Posterior vena cava (tissue), 2 donors: ENCODE data around the gene ITGB2. TPM values are rescaled to one million over a fixed set of nuclear protein-coding genes. Genes with fewer than 3 reads are reported as not detected.
"Not testable (repeated sequence)": the region's sequence is repeated elsewhere in the genome, so short reads cannot be mapped to it uniquely, and the experiment has no call there.

ENCODE experiments used
- DNase-seq: peaks from one replicate; pipeline ENCODE4 v3.0.0-alpha.2; 2020; ENCODE audit warnings: low spot score
- intact Hi-C, 2 donors: fragments of 100-400 bp; cut with DNase I; formaldehyde crosslinking; loops; one replicate each; pipeline versions ENCODE4 v1.14.1 to v1.14.2; 2022 to 2023
- total RNA-seq, 2 donors: library from RNA; stranded (reverse); fragmentation: NEBNext Ultra II Directional; extraction: Animal tissue kit (Norgen Biotek cat#: 25700); gene quantifications; one replicate each; pipeline ENCODE4 v1.2.1, GENCODE V29; 2021
- donor health status: DM: yes; HTN: yes; CAD: no.
- donor health status: DM: yes; HTN: yes; CAD: no.

The ITGB2 gene
- total RNA-seq, 2 donors from 2014 or later = 47.9 to 122 TPM

- intact Hi-C loops = loop anchor here in 1 of 2 donors (5.0 kb wide), 1 partner anchor 39 kb away; no protein-coding TSS in a partner anchor
- DNase-seq = no peak
Observed at GRCh38 chr21:44931501-44932407, 11.1 kb upstream of the ITGB2 start.

GRCh38 chr21:44931137-44931500, 10.4 kb upstream of the ITGB2 start:
- intact Hi-C loops = loop anchor here in 1 of 2 donors (5.0 kb wide), 1 partner anchor 39 kb away; no protein-coding TSS in a partner anchor
- DNase-seq = no peak

GRCh38 chr21:44930543-44930981, 9.9 kb upstream of the ITGB2 start:
- DNase-seq = no peak
- intact Hi-C loops = loop anchor here in 1 of 2 donors (5.0 kb wide), 1 partner anchor 38 kb away; no protein-coding TSS in a partner anchor

- DNase-seq = no peak
- intact Hi-C loops = loop anchor here in 1 of 2 donors (5.0 to 10.0 kb wide), 3 partner anchors 38 to 625 kb away; partner anchors contain the start of genes PFKL and PTTG1IP
Observed at GRCh38 chr21:44929799-44930542, 9.3 kb upstream of the ITGB2 start.

GRCh38 chr21:44929242-44929798, 8.6 kb upstream of the ITGB2 start:
- DNase-seq = no peak
- intact Hi-C loops = loop anchor here in 1 of 2 donors (10.0 kb wide), 2 partner anchors 55 to 625 kb away; partner anchors contain the start of genes PFKL and PTTG1IP

- DNase-seq = not testable (repeated sequence)
- intact Hi-C loops = loop anchor here in 1 of 2 donors (10.0 kb wide), 2 partner anchors 54 to 624 kb away; partner anchors contain the start of genes PFKL and PTTG1IP
Observed at GRCh38 chr21:44928500-44929241, 8.0 kb upstream of the ITGB2 start.

- intact Hi-C loops = loop anchor here in 1 of 2 donors (10.0 kb wide), 2 partner anchors 53 to 623 kb away; partner anchors contain the start of genes PFKL and PTTG1IP
- no peak for DNase-seq
Observed at GRCh38 chr21:44927587-44928461, 7.1 kb upstream of the ITGB2 start.

- intact Hi-C loops = loop anchor here in 1 of 2 donors (10.0 kb wide), 2 partner anchors 52 to 622 kb away; partner anchors contain the start of genes PFKL and PTTG1IP
- DNase-seq = no peak
Observed at GRCh38 chr21:44927259-44927586, 6.5 kb upstream of the ITGB2 start.

GRCh38 chr21:44926331-44927101, 5.8 kb upstream of the ITGB2 start:
- intact Hi-C loops = loop anchor here in 1 of 2 donors (10.0 kb wide), 2 partner anchors 52 to 622 kb away; partner anchors contain the start of genes PFKL and PTTG1IP
- no peak for DNase-seq

- intact Hi-C loops = loop anchor here in 1 of 2 donors (10.0 kb wide), 2 partner anchors 51 to 621 kb away; partner anchors contain the start of genes PFKL and PTTG1IP
- no peak for DNase-seq
Observed at GRCh38 chr21:44925378-44925755, 4.7 kb upstream of the ITGB2 start.

GRCh38 chr21:44924606-44925377, 4.1 kb upstream of the ITGB2 start:
- DNase-seq = no peak
- intact Hi-C loops = loop anchor here in 1 of 2 donors (10.0 kb wide), 2 partner anchors 50 to 620 kb away; partner anchors contain the start of genes PFKL and PTTG1IP

GRCh38 chr21:44923480-44924084, 2.9 kb upstream of the ITGB2 start:
- DNase-seq = no peak
- intact Hi-C loops = loop anchor here in 1 of 2 donors (10.0 kb wide), 2 partner anchors 49 to 619 kb away; partner anchors contain the start of genes PFKL and PTTG1IP

GRCh38 chr21:44921928-44922327, 1.2 kb upstream of the ITGB2 start:
- intact Hi-C loops = loop anchor here in 1 of 2 donors (10.0 kb wide), 2 partner anchors 47 to 617 kb away; partner anchors contain the start of genes PFKL and PTTG1IP
- DNase-seq = no peak

GRCh38 chr21:44919913-44920693, 596 bp downstream of the ITGB2 start:
- intact Hi-C loops = loop anchor here in 1 of 2 donors (10.0 kb wide), 3 partner anchors 45 to 615 kb away; partner anchors contain the start of genes KRTAP10-8, PFKL and PTTG1IP
- DNase-seq = no peak
